AG04449 (cell line): ENCODE data around the gene CABLES2.

ENCODE experiments used
- CTCF ChIA-PET: fragments of 350-600 bp; formaldehyde crosslinking; extraction: SDS; loops from one replicate; lab custom pipeline; 2021; ENCODE audit warnings: antibody characterized with exemption; lab: Yijun Ruan, JAX
- POLR2A ChIA-PET: fragments of 400-600, 350-600 bp; formaldehyde crosslinking; extraction: SDS; loops from one replicate; lab custom pipeline; 2020; ENCODE audit warnings: antibody characterized with exemption, inconsistent platforms; lab: Yijun Ruan, JAX
- DNase-seq: peaks from one replicate; pipeline ENCODE4 v3.0.0-alpha.2; 2010; ENCODE audit warnings: low read depth, low spot score
- H3K4me3 ChIP-seq: 2 replicates; pipeline ENCODE4 v1.5.1; 2011; ENCODE audit warnings: low read depth, mild to moderate bottlenecking, control low read depth, low read length
- TF ChIP-seq, protein P1 (sequence below): IDR thresholded peaks from one replicate; pipeline ENCODE4 v1.5.1; 2011; ENCODE audit warnings: mild to moderate bottlenecking, moderate library complexity, low read length, control low read depth, inconsistent platforms; ENCODE audit not compliant: insufficient read depth; ENCODE audit errors: missing control alignments

CABLES2 gene

DNA sequence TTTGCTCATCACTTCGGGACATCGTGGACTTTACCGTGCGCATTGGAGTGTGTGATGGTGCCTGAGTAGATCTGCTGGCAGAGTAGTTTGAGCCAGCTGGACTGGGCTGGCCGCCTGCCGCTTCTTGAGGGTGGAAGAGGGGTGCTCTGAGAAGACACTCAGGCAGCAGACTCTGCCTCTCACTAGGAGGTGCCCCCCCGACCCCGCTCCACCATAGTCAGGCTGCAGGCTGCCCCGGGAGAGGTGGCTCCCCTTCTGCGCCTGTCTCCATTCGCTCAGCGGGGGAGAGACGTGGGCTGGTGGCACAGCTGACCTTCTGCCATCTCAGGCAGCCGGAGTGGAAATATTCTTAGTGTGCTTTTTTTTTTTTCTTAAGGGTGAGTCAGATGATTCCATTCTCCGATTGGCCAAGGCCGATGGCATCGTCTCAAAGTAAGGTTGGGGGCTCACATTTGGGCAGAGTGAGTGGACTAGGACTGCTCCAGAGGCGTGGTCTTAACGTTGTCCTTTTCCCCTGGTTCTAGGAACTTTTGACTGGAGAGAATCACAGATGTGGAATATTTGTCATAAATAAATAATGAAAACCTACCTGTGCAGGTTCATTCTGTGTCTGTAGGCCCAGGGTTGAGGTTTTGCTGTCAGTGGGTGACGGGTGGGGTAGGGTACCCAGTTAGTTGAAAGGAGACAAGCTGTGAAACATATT lies 19.0 kb downstream of the CABLES2 start:
- TF ChIP-seq, protein P1, sequence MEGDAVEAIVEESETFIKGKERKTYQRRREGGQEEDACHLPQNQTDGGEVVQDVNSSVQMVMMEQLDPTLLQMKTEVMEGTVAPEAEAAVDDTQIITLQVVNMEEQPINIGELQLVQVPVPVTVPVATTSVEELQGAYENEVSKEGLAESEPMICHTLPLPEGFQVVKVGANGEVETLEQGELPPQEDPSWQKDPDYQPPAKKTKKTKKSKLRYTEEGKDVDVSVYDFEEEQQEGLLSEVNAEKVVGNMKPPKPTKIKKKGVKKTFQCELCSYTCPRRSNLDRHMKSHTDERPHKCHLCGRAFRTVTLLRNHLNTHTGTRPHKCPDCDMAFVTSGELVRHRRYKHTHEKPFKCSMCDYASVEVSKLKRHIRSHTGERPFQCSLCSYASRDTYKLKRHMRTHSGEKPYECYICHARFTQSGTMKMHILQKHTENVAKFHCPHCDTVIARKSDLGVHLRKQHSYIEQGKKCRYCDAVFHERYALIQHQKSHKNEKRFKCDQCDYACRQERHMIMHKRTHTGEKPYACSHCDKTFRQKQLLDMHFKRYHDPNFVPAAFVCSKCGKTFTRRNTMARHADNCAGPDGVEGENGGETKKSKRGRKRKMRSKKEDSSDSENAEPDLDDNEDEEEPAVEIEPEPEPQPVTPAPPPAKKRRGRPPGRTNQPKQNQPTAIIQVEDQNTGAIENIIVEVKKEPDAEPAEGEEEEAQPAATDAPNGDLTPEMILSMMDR: no peak
- CTCF ChIA-PET: interaction anchor here (1.9 kb wide), 1 partner anchor 14 kb away, joined by 6 read pairs; no protein-coding TSS in a partner anchor
- no peak for DNase-seq
- POLR2A ChIA-PET: no interaction called here
- H3K4me3 ChIP-seq: peak overlapping the region; percentile 98

DNA sequence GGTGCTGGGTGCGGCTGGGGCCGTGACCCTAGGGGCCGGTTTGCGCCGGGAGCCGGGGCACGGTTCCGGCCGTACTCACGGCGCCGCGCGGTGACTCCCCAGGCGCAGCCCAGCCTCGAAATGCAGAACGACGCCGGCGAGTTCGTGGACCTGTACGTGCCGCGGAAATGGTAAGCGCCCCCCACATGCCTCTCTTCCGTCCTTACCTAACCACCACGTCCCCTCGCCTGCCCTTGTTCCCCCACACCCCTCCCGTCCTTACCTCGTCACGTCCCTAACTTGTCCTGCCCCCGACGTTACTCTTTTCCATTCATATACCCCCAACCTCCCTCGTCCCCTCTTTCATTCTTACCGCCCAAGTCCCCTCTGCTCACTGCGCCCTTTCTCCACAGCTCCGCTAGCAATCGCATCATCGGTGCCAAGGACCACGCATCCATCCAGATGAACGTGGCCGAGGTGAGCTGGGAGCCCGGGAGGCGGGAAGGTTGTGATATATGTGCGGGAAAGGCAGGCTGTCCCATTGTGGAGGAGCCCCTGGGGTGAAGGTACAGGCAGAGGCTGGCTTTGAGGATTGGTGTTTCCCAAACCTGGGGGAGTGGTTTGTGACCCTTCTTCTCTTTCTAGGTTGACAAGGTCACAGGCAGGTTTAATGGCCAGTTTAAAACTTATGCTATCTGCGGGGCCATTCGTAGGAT lies 19.7 kb downstream of the CABLES2 start:
- DNase-seq: no peak
- H3K4me3 ChIP-seq: peak overlapping the region; percentile 98
- ChIA-PET POLR2A (interaction anchor here (0.8 to 1.0 kb wide), 3 partner anchors 20 to 82 kb away, joined by 3 to 4 read pairs (median 3); partner anchors contain the start of gene LAMA5), CTCF (interaction anchor here (1.0 to 1.9 kb wide), 5 partner anchors 11 to 82 kb away, joined by 3 to 6 read pairs (median 3); no protein-coding TSS in a partner anchor)
- TF ChIP-seq, protein P1: no peak

DNA sequence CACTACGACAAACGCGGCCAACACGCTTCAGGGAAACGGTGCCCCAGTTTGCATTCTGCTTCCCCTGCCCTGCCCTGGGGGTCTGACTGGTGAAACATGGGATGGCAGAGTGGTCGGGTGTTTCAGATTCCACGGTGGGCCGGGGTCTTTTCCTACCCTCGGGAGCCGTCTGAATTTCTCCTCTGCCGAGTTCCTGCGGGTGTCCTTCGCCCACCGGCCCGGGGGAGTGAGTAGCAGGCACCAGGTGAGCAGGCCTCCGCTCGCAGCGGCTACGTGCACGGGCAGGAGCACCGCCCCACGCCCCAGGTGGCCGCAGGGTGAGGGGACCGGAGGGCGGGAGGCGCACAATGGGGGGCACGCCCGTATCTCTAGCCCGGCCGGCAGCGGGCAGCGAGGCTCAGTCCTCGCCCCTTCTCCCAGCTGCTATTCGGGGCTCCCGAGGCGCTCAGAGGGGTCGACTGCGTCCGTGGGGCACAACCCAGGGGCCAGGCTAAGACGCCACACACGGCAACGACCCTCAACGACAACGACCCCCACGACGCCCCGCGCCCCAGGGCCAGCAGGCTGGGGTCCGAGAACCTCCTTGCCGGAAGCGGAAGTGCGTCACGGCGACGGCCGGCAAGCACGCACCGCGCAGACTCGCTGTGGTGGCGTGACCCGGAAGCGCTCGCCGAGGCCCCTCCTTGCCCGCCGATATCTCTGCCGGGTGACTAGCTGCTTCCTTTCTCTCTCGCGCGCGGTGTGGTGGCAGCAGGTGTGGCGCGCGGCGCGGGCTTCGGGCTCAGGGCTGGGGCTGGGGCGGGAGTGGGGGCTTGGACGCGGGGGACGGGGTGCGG lies 20.5 kb downstream of the CABLES2 start, which contains the start of gene RPS21:
Gene RPS21, plus strand, starts transcription at position 721 of the 836 bp plus-strand sequence. CDS start 236 bp downstream, outside the sequence.
- CTCF ChIA-PET: interaction anchor here (0.6 to 1.9 kb wide), 9 partner anchors 9 to 84 kb away, joined by 3 to 8 read pairs (median 3); no protein-coding TSS in a partner anchor
- TF ChIP-seq, protein P1: no peak
- no peak for DNase-seq

DNA sequence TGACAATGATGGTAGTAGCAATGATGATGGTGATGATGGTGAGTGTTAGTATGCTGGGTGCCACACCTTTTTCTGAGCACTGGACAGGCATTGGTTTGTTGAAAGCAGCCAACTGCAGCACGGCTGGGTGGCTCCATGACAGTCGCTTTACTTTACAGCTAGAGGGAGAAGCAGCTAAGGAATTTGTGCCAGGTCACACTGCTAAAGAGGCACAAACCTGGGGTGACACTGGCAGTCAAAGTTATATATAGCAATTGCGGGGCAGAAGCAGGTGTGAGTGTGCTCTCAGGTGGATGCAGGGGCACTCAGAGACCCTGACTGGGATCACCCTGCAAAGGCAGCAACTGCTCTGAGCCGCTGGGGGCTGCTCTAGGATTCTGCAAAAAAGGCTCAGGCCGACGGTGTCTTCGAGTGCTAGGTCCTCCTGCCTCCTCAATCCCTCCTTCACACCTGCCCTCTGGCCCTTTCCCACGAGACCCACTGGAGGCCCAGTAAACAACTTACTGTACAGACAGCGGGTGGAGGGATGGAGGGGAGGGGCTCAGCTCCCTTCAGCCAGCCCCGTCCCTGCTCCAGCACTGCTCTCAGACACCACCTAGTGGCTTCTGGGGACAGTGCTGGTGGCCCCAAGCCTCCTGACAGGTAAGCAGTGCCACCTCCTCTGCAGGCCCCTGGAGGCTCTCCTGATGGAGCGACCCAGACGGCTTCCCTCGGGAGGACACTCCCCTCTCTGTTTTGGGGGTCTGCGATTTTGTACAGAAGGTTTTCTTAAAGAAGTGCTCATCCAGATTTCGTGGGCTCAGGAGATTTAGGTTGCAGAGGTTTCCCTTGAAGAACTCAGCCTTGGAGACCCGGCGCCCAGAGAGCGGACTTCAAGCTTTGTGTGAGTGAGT lies 24.5 kb downstream of the CABLES2 start:
- TF ChIP-seq, protein P1: peak; percentile 96
- DNase-seq: no peak
- ChIA-PET POLR2A (no interaction called here), CTCF (interaction anchor here (0.5 to 5.7 kb wide), 20 partner anchors 9 to 1644 kb away, joined by 3 to 115 read pairs (median 4); partner anchors contain the start of genes ADRM1 and LAMA5)
- no peak overlapping the region for H3K4me3 ChIP-seq

More for the DNA sequence above, 20.5 kb downstream of the CABLES2 start, which contains the start of gene RPS21:
- POLR2A ChIA-PET: interaction anchor here (0.8 to 1.0 kb wide), 3 partner anchors 19 to 81 kb away, joined by 3 to 4 read pairs (median 3); partner anchors contain the start of gene LAMA5
- H3K4me3 ChIP-seq: peak within 1 kb of the TSS; percentile 98

DNA sequence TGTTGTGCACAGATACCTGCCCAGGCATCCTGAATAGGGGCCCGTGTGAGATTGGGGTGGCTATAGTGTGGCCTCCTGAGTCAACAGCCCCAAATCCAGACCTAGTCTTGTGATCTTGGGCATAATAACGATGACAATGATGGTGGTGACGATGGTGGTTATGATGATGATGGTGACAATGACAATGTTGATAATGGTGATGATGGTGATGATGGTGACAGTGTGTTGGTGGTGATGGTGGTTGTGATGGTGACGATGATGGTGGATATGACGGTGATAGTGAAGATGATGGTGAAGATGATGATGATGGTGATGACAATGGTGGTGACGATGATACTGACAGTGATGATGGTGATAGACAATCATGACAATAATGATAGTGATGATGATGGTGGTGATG lies 25.2 kb downstream of the CABLES2 start:
- H3K4me3 ChIP-seq: no peak overlapping the region
- TF ChIP-seq, protein P1: no peak
- CTCF ChIA-PET: interaction anchor here (1.7 to 5.7 kb wide), 7 partner anchors 10 to 372 kb away, joined by 6 to 115 read pairs (median 22); partner anchors contain the start of genes ADRM1 and LAMA5
- DNase-seq: no peak
- POLR2A ChIA-PET: no interaction called here
